Measurements from ENCODE around the gene RAB8B.

DNA sequence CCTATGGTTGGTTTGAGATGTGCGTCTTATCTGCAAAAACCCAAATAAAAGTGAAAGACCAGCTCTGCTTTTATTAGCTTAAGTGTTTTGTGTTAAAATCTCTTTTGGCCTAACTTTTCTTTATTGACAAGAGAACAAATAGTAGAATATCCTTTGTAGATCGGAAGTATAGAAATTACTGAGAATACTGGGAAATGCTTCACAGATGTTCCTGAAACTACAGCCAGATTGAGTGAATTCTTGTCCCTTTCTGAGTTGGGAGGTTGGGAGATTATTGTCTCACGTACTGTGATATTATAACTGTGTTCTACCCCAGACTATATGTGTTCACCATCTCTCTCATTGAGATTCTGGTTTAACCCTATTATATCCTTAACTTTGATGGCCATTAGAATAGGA, 21.7 kb downstream of the RAB8B start:
- TF ChIP-seq, protein P1, sequence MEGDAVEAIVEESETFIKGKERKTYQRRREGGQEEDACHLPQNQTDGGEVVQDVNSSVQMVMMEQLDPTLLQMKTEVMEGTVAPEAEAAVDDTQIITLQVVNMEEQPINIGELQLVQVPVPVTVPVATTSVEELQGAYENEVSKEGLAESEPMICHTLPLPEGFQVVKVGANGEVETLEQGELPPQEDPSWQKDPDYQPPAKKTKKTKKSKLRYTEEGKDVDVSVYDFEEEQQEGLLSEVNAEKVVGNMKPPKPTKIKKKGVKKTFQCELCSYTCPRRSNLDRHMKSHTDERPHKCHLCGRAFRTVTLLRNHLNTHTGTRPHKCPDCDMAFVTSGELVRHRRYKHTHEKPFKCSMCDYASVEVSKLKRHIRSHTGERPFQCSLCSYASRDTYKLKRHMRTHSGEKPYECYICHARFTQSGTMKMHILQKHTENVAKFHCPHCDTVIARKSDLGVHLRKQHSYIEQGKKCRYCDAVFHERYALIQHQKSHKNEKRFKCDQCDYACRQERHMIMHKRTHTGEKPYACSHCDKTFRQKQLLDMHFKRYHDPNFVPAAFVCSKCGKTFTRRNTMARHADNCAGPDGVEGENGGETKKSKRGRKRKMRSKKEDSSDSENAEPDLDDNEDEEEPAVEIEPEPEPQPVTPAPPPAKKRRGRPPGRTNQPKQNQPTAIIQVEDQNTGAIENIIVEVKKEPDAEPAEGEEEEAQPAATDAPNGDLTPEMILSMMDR (IDR thresholded peaks at IDR 0.05), result no peak
- TF ChIP-seq POLR2A (IDR thresholded peaks at IDR 0.05), result no peak

Data from testis (tissue), 2 donors.